Adipocyte (in vitro differentiated cells): ENCODE data around the gene ZNF184.
A peak's percentile ranks its signal among the peaks of the same experiment; 100 is the strongest.

Experiments
- DNase-seq: peaks from one replicate; pipeline ENCODE4 v3.0.0-alpha.2; 2015; ENCODE audit warnings: low read depth
- H3K27me3 ChIP-seq: replicated peaks from 2 replicates; pipeline ENCODE4 v1.7.0; 2013; ENCODE audit warnings: mild to moderate bottlenecking, low read length, moderate library complexity; ENCODE audit not compliant: control insufficient read depth, insufficient read depth
- H3K36me3 ChIP-seq: 2 replicates; pipeline ENCODE4 v1.7.0; 2013; ENCODE audit warnings: low read length, mild to moderate bottlenecking, moderate library complexity; ENCODE audit not compliant: control insufficient read depth, insufficient read depth, severe bottlenecking
- H3K4me1 ChIP-seq: 2 replicates; pipeline ENCODE4 v1.7.0; 2013; ENCODE audit warnings: mild to moderate bottlenecking, low read length, moderate library complexity; ENCODE audit not compliant: control insufficient read depth, insufficient read depth
- H3K4me3 ChIP-seq: 2 replicates; pipeline ENCODE4 v1.7.0; 2013; ENCODE audit warnings: mild to moderate bottlenecking, low read length, moderate library complexity
- H3K9ac ChIP-seq: 2 replicates; pipeline ENCODE4 v1.7.0; 2013; ENCODE audit warnings: mild to moderate bottlenecking, low read length, moderate library complexity
- H3K9me3 ChIP-seq: 2 replicates; pipeline ENCODE4 v1.7.0; 2013; ENCODE audit warnings: mild to moderate bottlenecking, low read length, moderate library complexity; ENCODE audit not compliant: control insufficient read depth

ZNF184 gene

GRCh38 chr6:27477318-27478013 is 4.6 kb upstream of the ZNF184 start:
- no peak for DNase-seq
- Histone ChIP-seq H3K4me3 (peak overlapping the region; percentile 98), H3K9ac (peak overlapping the region; percentile 1), H3K27me3 (no peaks in the 10 kb centered on the region), H3K4me1 (peaks cover 14% of the 10 kb centered on the region), H3K36me3 (no peaks in the 10 kb centered on the region), H3K9me3 (no peaks in the 10 kb centered on the region)

- no peaks in the 10 kb centered on the region for H3K9me3 ChIP-seq
- peaks cover 23% of the 10 kb centered on the region for H3K4me1 ChIP-seq
- H3K9ac ChIP-seq: no peak overlapping the region
- no peaks in the 10 kb centered on the region for H3K36me3 ChIP-seq
- no peaks in the 10 kb centered on the region for H3K27me3 ChIP-seq
- H3K4me3 ChIP-seq: no peak overlapping the region
- DNase-seq: no peak
Observed at GRCh38 chr6:27476090-27476489, 3.2 kb upstream of the ZNF184 start.

- H3K4me3 ChIP-seq: no peak overlapping the region
- H3K4me1 ChIP-seq: peaks cover 17% of the 10 kb centered on the region
- no peaks in the 10 kb centered on the region for H3K27me3 ChIP-seq
- no peaks in the 10 kb centered on the region for H3K36me3 ChIP-seq
- no peak for DNase-seq
- H3K9ac ChIP-seq: no peak overlapping the region
- no peaks in the 10 kb centered on the region for H3K9me3 ChIP-seq
Observed at GRCh38 chr6:27474672-27475071, 1.8 kb upstream of the ZNF184 start.

GRCh38 chr6:27474172-27474465 is 1.2 kb upstream of the ZNF184 start:
- H3K4me3 ChIP-seq: peak overlapping the region; percentile 95

GRCh38 chr6:27472182-27472616 is 706 bp downstream of the ZNF184 start:
- H3K9me3 ChIP-seq: no peaks in the 10 kb centered on the region
- peak overlapping the region; percentile 95 for H3K4me3 ChIP-seq
- H3K4me1 ChIP-seq: peaks cover 9% of the 10 kb centered on the region
- peak; percentile 86 for DNase-seq
- H3K36me3 ChIP-seq: peaks cover 19% of the 10 kb centered on the region
- peak overlapping the region; percentile 87 for H3K9ac ChIP-seq
- no peaks in the 10 kb centered on the region for H3K27me3 ChIP-seq

More at GRCh38 chr6:27474172-27474465, 1.2 kb upstream of the ZNF184 start:
- no peaks in the 10 kb centered on the region for H3K9me3 ChIP-seq
- peak overlapping the region; percentile 87 for H3K9ac ChIP-seq
- DNase-seq: no peak
- H3K27me3 ChIP-seq: no peaks in the 10 kb centered on the region
- H3K4me1 ChIP-seq: peaks cover 17% of the 10 kb centered on the region
- no peaks in the 10 kb centered on the region for H3K36me3 ChIP-seq

- Histone ChIP-seq H3K9ac (peak overlapping the region; percentile 87), H3K4me3 (peak overlapping the region; percentile 95)
- peak; percentile 41 for DNase-seq
Observed at GRCh38 chr6:27471365-27472115, 1.4 kb downstream of the ZNF184 start.

GRCh38 chr6:27470023-27470422 is 2.9 kb downstream of the ZNF184 start:
- H3K4me3 ChIP-seq: no peak overlapping the region
- peaks cover 36% of the 10 kb centered on the region for H3K36me3 ChIP-seq

More at GRCh38 chr6:27471365-27472115, 1.4 kb downstream of the ZNF184 start:
- Histone ChIP-seq H3K4me1 (peaks cover 9% of the 10 kb centered on the region), H3K9me3 (no peaks in the 10 kb centered on the region), H3K36me3 (peaks cover 25% of the 10 kb centered on the region), H3K27me3 (no peaks in the 10 kb centered on the region)

GRCh38 chr6:27468334-27468733 is 4.6 kb downstream of the ZNF184 start:
- Histone ChIP-seq H3K9ac (no peak overlapping the region), H3K36me3 (peaks cover 44% of the 10 kb centered on the region), H3K4me1 (peaks cover 9% of the 10 kb centered on the region), H3K9me3 (peaks cover 1% of the 10 kb centered on the region), H3K4me3 (no peak overlapping the region), H3K27me3 (no peaks in the 10 kb centered on the region)
- DNase-seq: peak; percentile 32

More at GRCh38 chr6:27470023-27470422, 2.9 kb downstream of the ZNF184 start:
- Histone ChIP-seq H3K27me3 (no peaks in the 10 kb centered on the region), H3K9ac (no peak overlapping the region), H3K9me3 (no peaks in the 10 kb centered on the region), H3K4me1 (peaks cover 9% of the 10 kb centered on the region)
- DNase-seq: no peak

GRCh38 chr6:27452496-27452897 is 20.4 kb downstream of the ZNF184 start:
- H3K4me1 ChIP-seq: no peaks in the 10 kb centered on the region
- no peaks in the 10 kb centered on the region for H3K27me3 ChIP-seq
- no peak overlapping the region for H3K9ac ChIP-seq
- H3K4me3 ChIP-seq: peak overlapping the region; percentile 64
- peaks cover 100% of the 10 kb centered on the region for H3K9me3 ChIP-seq
- peak; percentile 3 for DNase-seq
- peaks cover 80% of the 10 kb centered on the region for H3K36me3 ChIP-seq

GRCh38 chr6:27451660-27452390 is 21.1 kb downstream of the ZNF184 start:
- Histone ChIP-seq H3K4me3 (peak overlapping the region; percentile 64), H3K4me1 (no peaks in the 10 kb centered on the region), H3K27me3 (no peaks in the 10 kb centered on the region), H3K36me3 (peaks cover 73% of the 10 kb centered on the region), H3K9me3 (peaks cover 98% of the 10 kb centered on the region), H3K9ac (no peak overlapping the region)
- DNase-seq: no peak

- Histone ChIP-seq H3K27me3 (no peaks in the 10 kb centered on the region), H3K9me3 (peaks cover 86% of the 10 kb centered on the region), H3K9ac (no peak overlapping the region), H3K36me3 (peaks cover 39% of the 10 kb centered on the region), H3K4me1 (no peaks in the 10 kb centered on the region), H3K4me3 (peak overlapping the region; percentile 64)
- DNase-seq: no peak
Observed at GRCh38 chr6:27448456-27448855, 24.4 kb downstream of the ZNF184 start.
